DMS79 treated with DMSO at 0.1 percent for 48 hours (cell line): ENCODE measurements around the gene KRTAP10-3.
"Not testable (repeated sequence)": the region's sequence is repeated elsewhere in the genome, so short reads cannot be mapped to it uniquely, and the experiment has no call there.

Experiments used
- DNase-seq: peaks from one replicate; lab custom pipeline; 2025; lab: John Stamatoyannopoulos, UW

Gene KRTAP10-3

GRCh38 chr21:44569861-44570517 is 11.4 kb upstream of the KRTAP10-3 start:
- no peak for DNase-seq

- DNase-seq: no peak
Observed at GRCh38 chr21:44568667-44569556, 10.3 kb upstream of the KRTAP10-3 start.

DNA sequence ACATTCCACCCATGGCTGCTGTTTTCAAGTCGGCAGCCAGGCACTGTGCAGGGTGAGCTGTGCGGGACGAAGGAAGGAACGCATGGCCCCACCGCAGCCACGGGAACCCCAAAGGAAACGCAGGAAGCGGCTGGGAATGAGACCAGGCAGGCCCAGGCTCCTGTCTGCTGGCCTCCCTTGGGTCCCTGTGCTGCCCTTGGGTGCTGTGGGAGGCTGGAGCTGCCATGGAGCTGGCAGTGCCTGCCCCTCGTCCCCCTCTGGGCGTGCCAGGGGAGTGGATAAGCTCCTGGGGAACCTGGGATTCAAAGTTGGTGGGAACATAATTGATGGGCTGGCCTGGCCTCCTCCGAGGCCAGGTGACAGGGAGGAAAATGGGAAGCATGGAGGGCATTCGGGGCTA is 9.7 kb upstream of the KRTAP10-3 start:
- DNase-seq: no peak

GRCh38 chr21:44567481-44568171 is 9.0 kb upstream of the KRTAP10-3 start:
- DNase-seq: no peak

DNA sequence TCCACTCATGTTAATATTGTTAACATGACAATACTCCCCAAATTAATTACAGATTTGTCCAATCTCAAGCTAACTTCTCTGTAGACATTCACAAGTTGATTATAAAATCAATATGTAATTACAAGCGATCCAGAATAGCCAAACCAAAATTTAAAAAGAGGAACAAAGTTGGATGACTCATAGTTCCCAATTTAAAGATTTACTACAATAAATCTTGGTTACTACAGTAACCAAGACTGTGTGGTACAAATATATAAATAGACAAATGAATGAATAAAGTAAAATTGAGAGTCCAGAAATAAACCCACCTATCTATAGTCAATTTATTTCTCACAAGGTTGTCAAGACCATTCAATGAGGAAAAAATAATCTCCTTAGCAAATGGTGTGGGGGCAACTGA is 7.8 kb upstream of the KRTAP10-3 start:
- no peak for DNase-seq

DNA sequence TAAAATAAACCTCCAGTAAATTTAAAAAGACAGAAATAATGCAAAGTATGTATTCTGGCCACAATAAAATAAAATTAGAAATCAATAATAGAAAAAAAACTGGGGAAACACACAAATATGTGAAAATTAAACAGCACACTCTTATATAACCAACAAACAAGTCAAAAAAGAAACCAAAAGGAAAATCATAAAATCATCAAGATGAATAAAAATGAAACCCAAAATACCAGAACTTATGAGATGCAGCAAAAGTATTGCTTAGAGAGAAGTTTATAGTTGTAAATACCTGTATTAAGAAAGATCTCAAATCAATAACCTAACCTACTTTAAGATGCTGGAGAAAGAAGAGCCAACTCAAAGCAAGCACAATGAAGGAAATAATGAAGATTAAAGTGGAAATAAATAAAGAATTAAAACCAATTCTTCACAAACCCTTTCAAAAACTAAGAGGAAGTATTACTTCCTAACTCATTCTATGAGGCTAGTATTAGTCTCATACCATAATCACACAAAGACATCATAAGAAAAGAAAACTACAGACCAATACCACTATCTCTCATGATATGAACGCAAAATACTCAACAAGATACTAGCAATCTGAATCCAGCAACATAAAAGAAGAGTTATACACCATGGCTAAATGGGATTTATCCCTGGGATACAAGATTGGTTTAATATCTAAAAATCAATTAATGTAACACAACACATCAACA is 6.4 kb upstream of the KRTAP10-3 start:
- DNase-seq: no peak

- no peak for DNase-seq
Observed at GRCh38 chr21:44564099-44564498, 5.5 kb upstream of the KRTAP10-3 start.

DNA sequence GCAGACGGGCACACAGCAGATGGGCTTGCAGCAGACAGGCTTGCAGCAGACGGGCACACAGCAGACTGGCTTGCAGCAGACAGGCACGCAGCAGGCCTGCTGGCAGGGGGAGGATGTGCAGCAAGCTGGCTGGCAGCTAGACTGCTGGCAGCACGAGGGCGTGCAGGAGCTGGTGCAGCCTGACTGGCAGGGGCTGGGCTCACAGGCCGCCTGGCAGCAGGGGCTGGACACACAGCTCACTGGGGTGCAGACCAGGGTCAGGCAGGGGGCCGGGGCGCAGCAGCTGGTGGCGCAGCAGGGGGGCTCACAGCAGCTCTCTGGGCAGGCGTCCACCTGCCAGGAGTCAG is 293 bp downstream of the KRTAP10-3 start:
- DNase-seq: not testable (repeated sequence)

DNA sequence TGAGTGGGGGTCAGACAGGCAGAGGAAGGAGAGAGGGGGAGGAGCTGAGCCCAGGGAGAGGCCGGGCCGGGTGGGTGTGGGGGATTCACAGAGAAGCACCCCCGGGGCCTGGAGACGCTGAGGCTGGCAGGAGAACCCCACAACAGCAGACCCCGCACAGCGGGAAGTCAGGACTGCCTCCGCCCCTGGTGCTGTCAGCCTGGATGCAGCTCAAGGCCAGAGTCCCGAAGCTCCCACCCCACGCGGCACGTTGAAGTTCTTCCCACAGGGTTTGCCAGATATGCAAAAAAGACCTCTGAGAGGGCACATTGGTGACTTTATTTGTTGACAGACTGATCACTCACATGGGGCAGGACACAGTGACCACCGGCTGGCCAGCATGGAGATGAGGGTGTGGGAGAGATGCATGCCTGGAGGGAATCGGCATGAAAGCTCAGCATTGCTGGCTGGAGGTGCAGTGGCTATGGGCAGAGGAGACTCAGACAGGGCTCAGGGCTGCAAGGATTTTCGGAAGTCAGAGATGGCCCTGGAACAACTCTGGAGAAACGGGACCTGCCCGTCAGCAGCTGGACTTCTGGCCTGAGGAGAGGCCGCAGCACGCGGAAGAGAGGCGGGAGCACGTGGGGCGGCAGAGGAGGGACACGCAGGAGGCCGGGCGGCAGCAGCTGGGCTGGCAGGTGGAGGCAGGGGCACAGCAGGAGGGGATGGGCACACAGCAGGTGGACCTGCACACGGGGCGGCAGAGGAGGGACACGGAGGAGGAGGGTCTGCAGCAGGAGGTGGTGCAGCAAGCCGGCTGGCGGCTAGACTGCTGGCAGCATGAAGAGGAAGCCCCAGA is 885 bp downstream of the KRTAP10-3 start:
- DNase-seq: no peak

DNA sequence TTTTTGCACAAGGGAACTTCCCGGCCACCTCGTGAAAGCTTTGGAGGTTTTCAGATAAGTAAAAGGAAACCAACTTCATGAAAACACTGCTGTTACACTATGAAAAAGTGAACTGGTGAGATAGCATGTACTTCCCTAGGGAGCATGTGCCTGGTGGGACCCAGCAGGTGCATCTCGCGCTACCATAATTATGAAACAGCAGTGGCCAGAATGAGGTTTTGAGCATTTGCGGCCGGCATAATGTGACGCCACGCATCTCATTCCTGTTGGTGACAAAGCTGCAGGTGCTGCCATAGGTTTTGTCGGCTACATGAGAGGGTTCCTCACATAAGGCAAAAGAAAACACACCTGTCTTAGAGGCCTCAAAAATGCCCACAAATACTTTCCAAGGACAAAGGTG is 1.7 kb downstream of the KRTAP10-3 start:
- no peak for DNase-seq

- DNase-seq: no peak
Observed at GRCh38 chr21:44555200-44555875, 3.3 kb downstream of the KRTAP10-3 start.

- DNase-seq: no peak
Observed at GRCh38 chr21:44552681-44553080, 5.9 kb downstream of the KRTAP10-3 start.

DNA sequence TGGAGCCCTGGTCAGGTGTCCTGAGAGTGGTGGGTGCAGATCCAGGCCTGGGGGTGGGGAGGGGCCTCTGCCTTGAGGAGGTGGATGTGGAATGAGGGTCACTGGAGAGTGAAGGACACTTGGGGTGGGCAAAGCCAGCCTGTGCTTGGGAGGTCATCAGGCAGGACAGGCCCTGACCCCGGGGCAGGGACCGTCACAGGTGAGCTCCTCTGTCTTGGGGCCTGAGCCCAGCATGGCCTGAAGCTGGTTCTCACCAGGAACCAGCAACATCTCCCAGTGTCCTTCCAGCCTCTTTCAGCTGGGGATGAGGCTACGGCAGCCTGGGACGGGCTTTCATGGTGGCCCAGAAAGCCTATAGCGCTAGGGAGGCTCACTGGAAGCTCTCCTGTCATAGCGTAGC is 6.5 kb downstream of the KRTAP10-3 start:
- DNase-seq: no peak

DNA sequence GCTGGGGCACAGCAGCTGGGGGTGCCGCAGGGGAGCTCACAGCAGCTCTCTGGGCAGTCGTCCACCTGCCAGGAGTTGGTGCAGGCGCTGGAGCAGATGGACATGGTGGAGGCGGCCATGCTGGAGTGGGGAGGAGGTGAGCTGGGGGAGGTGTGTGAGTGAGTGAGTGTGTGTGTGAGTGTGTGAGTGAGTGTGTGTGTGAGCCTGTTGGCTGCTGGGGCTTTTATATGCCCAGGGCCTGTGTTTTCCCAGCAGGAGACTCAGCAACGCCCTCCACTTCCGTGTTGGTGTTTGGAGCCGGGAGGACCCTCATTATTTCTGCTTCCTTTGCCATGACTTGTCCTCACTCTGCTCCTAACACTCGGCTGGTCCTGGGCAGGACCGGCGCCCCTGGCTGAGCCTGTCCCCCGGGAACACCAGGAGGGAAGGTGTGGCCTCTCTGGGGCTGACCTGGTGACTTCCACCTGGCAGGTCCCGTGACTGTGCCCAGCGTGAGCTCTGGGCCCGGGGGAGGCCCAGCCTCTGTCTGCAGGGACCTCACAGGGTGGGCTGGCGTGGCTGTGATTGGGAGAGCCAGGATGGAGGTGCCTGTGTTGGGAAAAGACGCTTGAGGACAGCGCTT is 7.1 kb downstream of the KRTAP10-3 start, which contains the start of gene KRTAP10-2:
Gene KRTAP10-2, minus strand, starts transcription at position 166 of the 622 bp plus-strand sequence. Its CDS starts 47 bp downstream, at position 119.
- no peak for DNase-seq

DNA sequence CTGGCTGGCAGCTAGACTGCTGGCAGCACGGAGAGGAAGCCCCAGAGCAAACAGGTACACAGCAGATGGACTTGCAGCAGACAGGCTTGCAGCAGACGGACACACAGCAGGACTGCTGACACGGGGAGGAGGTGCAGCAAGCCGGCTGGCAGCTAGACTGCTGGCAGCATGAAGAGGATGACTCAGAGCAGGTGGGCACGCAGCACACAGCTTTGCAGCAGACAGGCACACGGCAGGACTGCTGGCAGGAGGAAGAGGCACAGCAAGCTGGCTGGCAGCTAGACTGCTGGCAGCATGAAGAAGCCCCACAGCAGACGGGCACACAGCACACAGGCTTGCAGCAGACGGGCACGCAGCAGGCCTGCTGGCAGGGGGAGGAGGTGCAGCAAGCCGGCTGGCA is 7.8 kb downstream of the KRTAP10-3 start:
- DNase-seq: no peak

GRCh38 chr21:44550285-44550684 is 8.3 kb downstream of the KRTAP10-3 start:
- not testable (repeated sequence) for DNase-seq

DNA sequence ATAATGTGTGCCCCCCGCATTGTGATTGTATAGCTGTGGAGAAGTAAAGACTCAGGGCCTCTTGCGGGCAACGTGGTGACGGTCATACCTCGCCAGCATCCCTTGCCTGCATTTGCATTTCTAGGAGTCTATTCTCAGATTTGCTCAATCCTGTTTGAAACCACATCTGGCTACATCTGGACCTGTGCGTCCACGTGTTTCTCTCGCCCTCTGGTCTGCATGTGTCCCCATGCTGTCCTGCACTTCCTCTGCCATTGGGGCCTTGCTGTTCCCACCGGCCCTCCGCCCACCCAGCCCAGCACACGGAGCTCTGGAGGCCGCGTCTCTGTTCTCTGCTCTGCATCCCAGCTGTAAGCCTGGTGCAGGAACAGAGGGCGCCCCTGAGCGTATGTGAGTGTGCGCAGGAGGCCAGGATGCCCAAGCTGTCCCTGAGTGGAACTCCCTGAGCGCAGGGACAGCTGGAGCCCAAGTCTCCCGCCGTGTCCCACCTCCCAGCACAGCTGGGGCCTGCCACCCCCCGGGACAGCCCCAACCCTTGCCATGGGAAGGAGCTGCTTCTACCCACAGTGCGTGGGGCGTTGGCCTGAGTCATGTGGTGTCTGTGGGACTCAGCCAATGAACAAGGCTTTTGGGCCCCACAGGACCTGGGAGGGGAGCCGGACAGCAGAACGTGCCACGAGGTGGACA is 8.9 kb downstream of the KRTAP10-3 start:
- no peak for DNase-seq

- no peak for DNase-seq
Observed at GRCh38 chr21:44548922-44549321, 9.7 kb downstream of the KRTAP10-3 start.

- DNase-seq: no peak
Observed at GRCh38 chr21:44548381-44548780, 10.2 kb downstream of the KRTAP10-3 start.
